ENCODE results near the gene CXXC1. TPM values are rescaled to one million over a fixed set of nuclear protein-coding genes. Genes with fewer than 3 reads are reported as not detected.

The CXXC1 gene
- total RNA-seq, 1 donor from 2014 or later, result 80.2 TPM

DNA sequence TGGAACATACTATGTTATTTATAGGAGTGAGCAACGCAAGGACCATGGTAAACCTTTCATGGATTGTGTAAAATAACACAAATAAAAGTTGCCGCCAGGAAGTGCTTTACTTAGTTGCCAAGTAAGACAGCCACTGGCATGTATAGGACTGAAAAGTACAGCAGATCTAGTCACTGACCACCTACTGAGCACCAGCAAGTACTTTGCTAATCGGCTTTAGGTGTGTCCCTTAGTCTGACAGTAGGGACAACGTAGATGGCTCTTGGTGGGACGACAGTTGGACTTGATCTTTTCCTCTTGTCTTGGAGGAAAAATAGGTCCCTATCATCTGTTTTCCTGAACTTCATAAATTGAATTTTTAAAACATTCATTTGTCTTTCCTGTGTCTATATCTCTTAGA is 13.6 kb upstream of the CXXC1 start:
- no peaks in the 10 kb centered on the region for H3K36me3 Mint-ChIP-seq
- no peak overlapping the region for H3K27ac Mint-ChIP-seq
- H3K4me1 Mint-ChIP-seq, result peaks cover 15% of the 10 kb centered on the region
- no peak overlapping the region for H3K4me3 Mint-ChIP-seq
- H3K9me3 Mint-ChIP-seq, result peaks cover 7% of the 10 kb centered on the region
- no peaks in the 10 kb centered on the region for H3K27me3 Mint-ChIP-seq (ENCODE audit: low read depth)
- TF ChIP-seq, protein P1, sequence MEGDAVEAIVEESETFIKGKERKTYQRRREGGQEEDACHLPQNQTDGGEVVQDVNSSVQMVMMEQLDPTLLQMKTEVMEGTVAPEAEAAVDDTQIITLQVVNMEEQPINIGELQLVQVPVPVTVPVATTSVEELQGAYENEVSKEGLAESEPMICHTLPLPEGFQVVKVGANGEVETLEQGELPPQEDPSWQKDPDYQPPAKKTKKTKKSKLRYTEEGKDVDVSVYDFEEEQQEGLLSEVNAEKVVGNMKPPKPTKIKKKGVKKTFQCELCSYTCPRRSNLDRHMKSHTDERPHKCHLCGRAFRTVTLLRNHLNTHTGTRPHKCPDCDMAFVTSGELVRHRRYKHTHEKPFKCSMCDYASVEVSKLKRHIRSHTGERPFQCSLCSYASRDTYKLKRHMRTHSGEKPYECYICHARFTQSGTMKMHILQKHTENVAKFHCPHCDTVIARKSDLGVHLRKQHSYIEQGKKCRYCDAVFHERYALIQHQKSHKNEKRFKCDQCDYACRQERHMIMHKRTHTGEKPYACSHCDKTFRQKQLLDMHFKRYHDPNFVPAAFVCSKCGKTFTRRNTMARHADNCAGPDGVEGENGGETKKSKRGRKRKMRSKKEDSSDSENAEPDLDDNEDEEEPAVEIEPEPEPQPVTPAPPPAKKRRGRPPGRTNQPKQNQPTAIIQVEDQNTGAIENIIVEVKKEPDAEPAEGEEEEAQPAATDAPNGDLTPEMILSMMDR (IDR thresholded peaks at IDR 0.05; ENCODE audit: unreplicated experiment), result no peak
- no peak for DNase-seq (ENCODE audit: low spot score in 2 of 2, unreplicated experiment in 2 of 2)

DNA sequence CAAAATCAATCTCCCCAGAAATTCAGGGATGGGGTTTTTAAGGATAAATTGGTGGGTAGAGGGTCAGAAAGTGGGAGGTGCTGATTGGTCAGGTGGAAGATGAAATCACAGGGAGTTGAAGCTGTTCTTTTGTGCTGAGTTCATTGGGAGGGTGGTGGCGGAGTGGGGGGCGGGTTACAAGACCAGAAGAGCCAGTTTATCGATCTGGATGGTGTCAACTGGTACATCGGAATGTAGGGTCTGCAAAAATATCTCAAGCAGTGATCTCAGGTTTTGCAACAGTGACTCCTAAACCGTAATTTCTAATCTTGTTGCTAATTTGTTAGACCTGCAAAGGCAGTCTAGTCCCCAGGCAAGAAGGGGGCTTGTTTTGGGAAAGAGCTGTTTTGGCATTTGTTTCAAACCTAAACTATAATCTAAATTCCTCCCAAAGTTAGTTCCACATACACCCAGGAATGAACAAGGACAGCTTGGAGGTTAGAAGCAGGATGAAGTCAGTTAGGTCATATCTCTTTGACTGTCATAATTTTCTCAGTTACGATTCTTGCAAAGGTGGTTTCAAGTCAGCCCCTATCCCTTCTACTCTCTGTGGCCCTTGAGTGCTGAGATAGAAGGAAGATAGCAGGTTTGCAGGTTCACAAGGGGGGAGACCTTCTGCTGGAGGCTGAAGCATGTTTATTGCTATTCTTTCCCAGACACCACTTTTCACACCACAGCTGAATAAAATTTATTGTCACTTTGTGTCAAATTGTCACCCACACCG is 12.3 kb upstream of the CXXC1 start:
- H3K27ac Mint-ChIP-seq, result peak overlapping the region; percentile 50
- H3K27me3 Mint-ChIP-seq (ENCODE audit: low read depth), result no peaks in the 10 kb centered on the region
- H3K36me3 Mint-ChIP-seq, result no peaks in the 10 kb centered on the region
- H3K4me1 Mint-ChIP-seq, result peaks cover 15% of the 10 kb centered on the region
- DNase-seq (ENCODE audit: low spot score in 2 of 2, unreplicated experiment in 2 of 2), result no peak
- peak overlapping the region; percentile 22 for H3K4me3 Mint-ChIP-seq
- TF ChIP-seq, protein P1 (IDR thresholded peaks at IDR 0.05; ENCODE audit: unreplicated experiment), result no peak
- H3K9me3 Mint-ChIP-seq, result no peaks in the 10 kb centered on the region

GRCh38 chr18:50298443-50299284 is 11.2 kb upstream of the CXXC1 start:
- H3K9me3 Mint-ChIP-seq, result no peaks in the 10 kb centered on the region
- no peak for DNase-seq (ENCODE audit: low spot score in 2 of 2, unreplicated experiment in 2 of 2)
- no peaks in the 10 kb centered on the region for H3K36me3 Mint-ChIP-seq
- H3K27me3 Mint-ChIP-seq (ENCODE audit: low read depth), result peaks cover 2% of the 10 kb centered on the region
- TF ChIP-seq, protein P1 (IDR thresholded peaks at IDR 0.05; ENCODE audit: unreplicated experiment), result no peak
- H3K4me3 Mint-ChIP-seq, result no peak overlapping the region
- H3K4me1 Mint-ChIP-seq, result peaks cover 15% of the 10 kb centered on the region
- H3K27ac Mint-ChIP-seq, result no peak overlapping the region

- no peaks in the 10 kb centered on the region for H3K36me3 Mint-ChIP-seq
- H3K4me1 Mint-ChIP-seq, result peaks cover 15% of the 10 kb centered on the region
- peaks cover 2% of the 10 kb centered on the region for H3K27me3 Mint-ChIP-seq (ENCODE audit: low read depth)
- no peak for DNase-seq (ENCODE audit: low spot score in 2 of 2, unreplicated experiment in 2 of 2)
- no peak overlapping the region for H3K27ac Mint-ChIP-seq
- peak overlapping the region; percentile 70 for H3K4me3 Mint-ChIP-seq
- TF ChIP-seq, protein P1 (IDR thresholded peaks at IDR 0.05; ENCODE audit: unreplicated experiment), result no peak
- H3K9me3 Mint-ChIP-seq, result no peaks in the 10 kb centered on the region
Measured at GRCh38 chr18:50297621-50298442, 10.3 kb upstream of the CXXC1 start.

DNA sequence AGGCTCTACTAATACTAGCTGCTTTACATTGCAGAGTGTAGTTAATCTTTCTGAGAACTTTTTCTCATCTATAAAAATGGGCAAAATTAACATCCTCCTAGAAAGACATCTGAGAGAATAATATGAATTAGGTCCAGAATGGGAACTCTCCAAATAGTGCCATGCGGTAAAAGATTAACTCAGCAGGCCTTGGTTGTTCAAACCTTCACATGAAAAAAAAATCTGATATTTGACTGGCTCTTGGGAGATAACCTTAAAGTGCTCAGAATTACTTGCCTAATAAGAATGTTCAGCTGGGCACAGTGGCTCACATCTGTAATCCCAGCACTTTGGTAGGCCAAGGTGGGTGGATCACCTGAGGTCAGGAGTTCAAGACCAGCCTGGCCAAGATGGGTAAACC is 5.5 kb upstream of the CXXC1 start:
- H3K27me3 Mint-ChIP-seq (ENCODE audit: low read depth), result peaks cover 2% of the 10 kb centered on the region
- no peaks in the 10 kb centered on the region for H3K36me3 Mint-ChIP-seq
- no peak for DNase-seq (ENCODE audit: low spot score in 2 of 2, unreplicated experiment in 2 of 2)
- peaks cover 5% of the 10 kb centered on the region for H3K4me1 Mint-ChIP-seq
- no peak overlapping the region for H3K27ac Mint-ChIP-seq
- TF ChIP-seq, protein P1 (IDR thresholded peaks at IDR 0.05; ENCODE audit: unreplicated experiment), result no peak
- H3K9me3 Mint-ChIP-seq, result no peaks in the 10 kb centered on the region
- H3K4me3 Mint-ChIP-seq, result no peak overlapping the region
